ENCODE data around the gene MAPKAP1.

The MAPKAP1 gene

DNA sequence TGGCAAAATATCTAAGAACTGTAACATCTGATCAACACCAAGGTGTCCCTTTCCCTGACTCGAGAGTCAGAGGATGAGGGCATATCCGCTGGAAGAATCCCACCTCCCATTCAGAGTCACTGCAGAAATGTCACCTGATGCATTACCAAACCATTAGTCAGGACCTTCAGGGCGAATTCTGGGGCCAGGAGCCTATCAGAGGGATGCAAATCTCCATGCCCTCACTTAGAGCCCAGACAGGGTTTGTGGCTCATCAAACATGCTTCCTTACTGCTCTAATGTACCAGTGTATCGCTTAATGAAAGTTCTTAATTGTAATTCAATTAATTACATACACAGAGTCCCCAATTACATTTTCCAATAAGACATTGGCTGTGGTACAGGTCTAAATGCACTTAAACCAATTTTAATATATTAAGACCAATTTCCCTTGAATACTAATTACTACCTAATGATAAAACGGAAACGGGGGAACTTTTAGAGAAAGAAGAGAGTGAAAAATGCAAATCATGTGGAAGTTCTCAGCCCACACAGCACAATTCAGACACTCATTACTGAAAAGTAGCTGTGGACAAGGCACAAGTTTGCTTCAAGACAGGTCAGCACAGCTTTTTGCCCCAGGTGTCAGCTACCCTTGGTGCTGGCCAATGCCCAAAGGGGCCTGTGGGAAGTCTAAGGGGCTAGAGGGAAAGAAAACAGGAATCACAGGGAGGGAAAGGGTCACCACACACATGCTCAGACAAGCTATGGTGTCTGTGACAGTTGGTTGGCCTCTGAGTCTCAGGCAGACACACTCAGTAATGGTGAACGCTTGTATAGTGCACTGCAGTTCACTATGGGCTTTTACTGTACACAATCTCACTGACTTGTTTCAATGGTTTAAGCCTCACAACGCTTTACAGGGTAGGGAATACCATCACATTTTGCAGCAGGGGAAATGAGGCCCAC lies 211.6 kb downstream of the MAPKAP1 start:
- Histone ChIP-seq H3K4me1 (ENCODE audit: control insufficient read depth, low read length) (peaks cover 18% of the 10 kb centered on the region), H3K4me3 (ENCODE audit: low read length) (no peak overlapping the region), H3K79me2 (ENCODE audit: control insufficient read depth, low read length) (no peaks in the 10 kb centered on the region), H3K27me3 (ENCODE audit: control insufficient read depth, low read length) (no peaks in the 10 kb centered on the region), H4K20me1 (ENCODE audit: control insufficient read depth, insufficient read depth, low read depth, low read length) (no peaks in the 10 kb centered on the region), H3K4me2 (ENCODE audit: low read length) (peak overlapping the region; percentile 17; the same call in 1 of the 2 replicates), H3K9me2 (replicated peaks; ENCODE audit: control insufficient read depth, low read length) (no peaks in the 10 kb centered on the region), H3K9me3 (ENCODE audit: control insufficient read depth, insufficient read depth, low read length) (no peaks in the 10 kb centered on the region), H3F3A (ENCODE audit: control insufficient read depth, insufficient read depth) (no peaks in the 10 kb centered on the region), H3K27ac (ENCODE audit: low read depth, low read length) (no peak overlapping the region), H3K36me3 (ENCODE audit: control insufficient read depth, low read length) (no peaks in the 10 kb centered on the region)
- TF ChIP-seq CTCF (IDR thresholded peaks at IDR 0.05; ENCODE audit: low read depth, low read length, poor library complexity, severe bottlenecking): no peak
- TF ChIP-seq EZH2phosphoT487 (IDR thresholded peaks at IDR 0.05; ENCODE audit: borderline replicate concordance, low read length): no peak

GRCh38 chr9:125494653-125494915 lies 212.4 kb downstream of the MAPKAP1 start:
- H3K9me2 ChIP-seq (replicated peaks; ENCODE audit: control insufficient read depth, low read length): no peaks in the 10 kb centered on the region
- TF ChIP-seq EZH2phosphoT487 (IDR thresholded peaks at IDR 0.05; ENCODE audit: borderline replicate concordance, low read length): no peak
- TF ChIP-seq CTCF (IDR thresholded peaks at IDR 0.05; ENCODE audit: low read depth, low read length, poor library complexity, severe bottlenecking): no peak
- peaks cover 18% of the 10 kb centered on the region for H3K4me1 ChIP-seq (ENCODE audit: control insufficient read depth, low read length)
- no peaks in the 10 kb centered on the region for H3K27me3 ChIP-seq (ENCODE audit: control insufficient read depth, low read length)
- H3K36me3 ChIP-seq (ENCODE audit: control insufficient read depth, low read length): no peaks in the 10 kb centered on the region
- no peak overlapping the region for H3K4me3 ChIP-seq (ENCODE audit: low read length)
- H3K27ac ChIP-seq (ENCODE audit: low read depth, low read length): no peak overlapping the region
- no peaks in the 10 kb centered on the region for H3K79me2 ChIP-seq (ENCODE audit: control insufficient read depth, low read length)
- no peaks in the 10 kb centered on the region for H3K9me3 ChIP-seq (ENCODE audit: control insufficient read depth, insufficient read depth, low read length)
- H3K4me2 ChIP-seq (ENCODE audit: low read length): no peak overlapping the region
- H3F3A ChIP-seq (ENCODE audit: control insufficient read depth, insufficient read depth): no peaks in the 10 kb centered on the region
- no peaks in the 10 kb centered on the region for H4K20me1 ChIP-seq (ENCODE audit: control insufficient read depth, insufficient read depth, low read depth, low read length)

GRCh38 chr9:125493881-125494652 lies 212.9 kb downstream of the MAPKAP1 start:
- H3K4me1 ChIP-seq (ENCODE audit: control insufficient read depth, low read length): peaks cover 18% of the 10 kb centered on the region
- TF ChIP-seq CTCF (IDR thresholded peaks at IDR 0.05; ENCODE audit: low read depth, low read length, poor library complexity, severe bottlenecking): no peak
- TF ChIP-seq EZH2phosphoT487 (IDR thresholded peaks at IDR 0.05; ENCODE audit: borderline replicate concordance, low read length): no peak
- no peak overlapping the region for H3K4me3 ChIP-seq (ENCODE audit: low read length)
- no peaks in the 10 kb centered on the region for H3K9me3 ChIP-seq (ENCODE audit: control insufficient read depth, insufficient read depth, low read length)
- H3K4me2 ChIP-seq (ENCODE audit: low read length): no peak overlapping the region
- H3K9me2 ChIP-seq (replicated peaks; ENCODE audit: control insufficient read depth, low read length): no peaks in the 10 kb centered on the region
- H4K20me1 ChIP-seq (ENCODE audit: control insufficient read depth, insufficient read depth, low read depth, low read length): no peaks in the 10 kb centered on the region
- no peaks in the 10 kb centered on the region for H3K36me3 ChIP-seq (ENCODE audit: control insufficient read depth, low read length)
- H3K79me2 ChIP-seq (ENCODE audit: control insufficient read depth, low read length): no peaks in the 10 kb centered on the region
- no peak overlapping the region for H3K27ac ChIP-seq (ENCODE audit: low read depth, low read length)
- no peaks in the 10 kb centered on the region for H3K27me3 ChIP-seq (ENCODE audit: control insufficient read depth, low read length)
- no peaks in the 10 kb centered on the region for H3F3A ChIP-seq (ENCODE audit: control insufficient read depth, insufficient read depth)
